ENCODE results near the gene COLEC11. TPM values are rescaled to one million over a fixed set of nuclear protein-coding genes. Genes with fewer than 3 reads are reported as not detected.

COLEC11 gene
- total and polyA plus RNA-seq, 10 of the 15 experiments (the other 5 are each of a cell fraction or from before 2014, with no cell fraction given) = 0.08 to 0.74 (median 0.14) TPM; not detected in 4

DNA sequence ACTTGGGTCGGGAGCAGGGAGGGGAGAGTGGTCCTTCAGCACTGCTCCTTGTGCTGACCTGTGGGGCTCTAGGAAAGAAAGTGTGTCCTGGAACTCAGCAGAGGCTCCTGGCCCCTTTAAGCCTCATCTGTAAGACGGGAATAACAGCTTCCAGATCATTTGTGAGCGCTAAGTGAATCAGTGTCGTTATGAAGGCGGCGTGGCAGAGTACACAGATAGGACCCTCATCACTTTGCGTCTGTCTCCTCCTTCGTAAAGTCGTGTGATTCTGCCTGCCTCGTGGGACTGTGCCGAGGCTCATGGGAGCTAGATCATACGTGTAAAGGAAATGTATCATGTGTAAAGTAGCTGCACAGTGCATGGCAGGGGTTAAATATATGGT is 18.6 kb downstream of the COLEC11 start:
- no peaks in the 10 kb centered on the region for H3K27me3 ChIP-seq (replicated peaks in 1 of 2; ENCODE audit: control insufficient read depth in 2 of 2, insufficient read depth in 2 of 2, low read length in 1 of 2)
- no peak overlapping the region for H2AFZ ChIP-seq (ENCODE audit: control insufficient read depth, low read depth, low read length)
- FAIRE-seq (no peak), ATAC-seq (no peak), DNase-seq (ENCODE audit: low read depth, low spot score) (no peak)
- ChIA-PET CTCF (interaction anchor here (1.1 kb wide), 1 partner anchor 152 kb away, joined by 4 read pairs; no protein-coding TSS in a partner anchor), POLR2A (interaction anchor here (1.9 kb wide), 1 partner anchor 11 kb away, joined by 4 read pairs; no protein-coding TSS in a partner anchor), SMC1A (ENCODE audit: uncharacterized antibody, unreplicated experiment) (no interaction called here), RAD21 (ENCODE audit: unreplicated experiment) (no interaction called here)
- H3K36me3 ChIP-seq (ENCODE audit: control insufficient read depth in 2 of 2, insufficient read depth in 2 of 2, low read length in 1 of 2) = no peaks in the 10 kb centered on the region
- no peaks in the 10 kb centered on the region for H4K20me1 ChIP-seq (ENCODE audit: control insufficient read depth, insufficient read depth)
- no peak overlapping the region for H3K27ac ChIP-seq (ENCODE audit: control insufficient read depth, insufficient read depth)
- no TSS peak for BruUV-seq (replicated peaks)
- no peak overlapping the region for H3K4me2 ChIP-seq (ENCODE audit: control insufficient read depth, insufficient read depth)
- no peaks in the 10 kb centered on the region for H3K79me2 ChIP-seq (ENCODE audit: control insufficient read depth, insufficient read depth, low read length)
- in situ Hi-C loops (cut with MboI) = no loop called here
- H3K4me3 ChIP-seq = no peak overlapping the region
- H3K4me1 ChIP-seq (ENCODE audit: control insufficient read depth, insufficient read depth, low read length) = peaks cover 10% of the 10 kb centered on the region
- WGBS (ENCODE audit: insufficient coverage, insufficient replicate concordance, low lambda C conversion rate, missing lambda C conversion rate) = 96% methylated on average over 12 of the region's 12 CpGs
- no peaks in the 10 kb centered on the region; the same call in 2 of the 3 replicates for H3K9me3 ChIP-seq (replicated peaks; ENCODE audit: control insufficient read depth, insufficient read depth, low read length)
- intact Hi-C loops (cut with micrococcal nuclease; ENCODE audit: unreplicated experiment) = no loop called here
- H3K9ac ChIP-seq (ENCODE audit: control insufficient read depth, insufficient read depth, low read length) = no peak overlapping the region
- TF ChIP-seq, protein P1, sequence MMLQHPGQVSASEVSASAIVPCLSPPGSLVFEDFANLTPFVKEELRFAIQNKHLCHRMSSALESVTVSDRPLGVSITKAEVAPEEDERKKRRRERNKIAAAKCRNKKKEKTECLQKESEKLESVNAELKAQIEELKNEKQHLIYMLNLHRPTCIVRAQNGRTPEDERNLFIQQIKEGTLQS (IDR thresholded peaks at IDR 0.05; ENCODE audit: borderline replicate concordance, extremely low read depth, low read depth, low read length) = no peak
- no peak for TF ChIP-seq FOS (IDR thresholded peaks at IDR 0.05; ENCODE audit: borderline replicate concordance, extremely low read depth, insufficient read length)
- TF ChIP-seq, protein P2, sequence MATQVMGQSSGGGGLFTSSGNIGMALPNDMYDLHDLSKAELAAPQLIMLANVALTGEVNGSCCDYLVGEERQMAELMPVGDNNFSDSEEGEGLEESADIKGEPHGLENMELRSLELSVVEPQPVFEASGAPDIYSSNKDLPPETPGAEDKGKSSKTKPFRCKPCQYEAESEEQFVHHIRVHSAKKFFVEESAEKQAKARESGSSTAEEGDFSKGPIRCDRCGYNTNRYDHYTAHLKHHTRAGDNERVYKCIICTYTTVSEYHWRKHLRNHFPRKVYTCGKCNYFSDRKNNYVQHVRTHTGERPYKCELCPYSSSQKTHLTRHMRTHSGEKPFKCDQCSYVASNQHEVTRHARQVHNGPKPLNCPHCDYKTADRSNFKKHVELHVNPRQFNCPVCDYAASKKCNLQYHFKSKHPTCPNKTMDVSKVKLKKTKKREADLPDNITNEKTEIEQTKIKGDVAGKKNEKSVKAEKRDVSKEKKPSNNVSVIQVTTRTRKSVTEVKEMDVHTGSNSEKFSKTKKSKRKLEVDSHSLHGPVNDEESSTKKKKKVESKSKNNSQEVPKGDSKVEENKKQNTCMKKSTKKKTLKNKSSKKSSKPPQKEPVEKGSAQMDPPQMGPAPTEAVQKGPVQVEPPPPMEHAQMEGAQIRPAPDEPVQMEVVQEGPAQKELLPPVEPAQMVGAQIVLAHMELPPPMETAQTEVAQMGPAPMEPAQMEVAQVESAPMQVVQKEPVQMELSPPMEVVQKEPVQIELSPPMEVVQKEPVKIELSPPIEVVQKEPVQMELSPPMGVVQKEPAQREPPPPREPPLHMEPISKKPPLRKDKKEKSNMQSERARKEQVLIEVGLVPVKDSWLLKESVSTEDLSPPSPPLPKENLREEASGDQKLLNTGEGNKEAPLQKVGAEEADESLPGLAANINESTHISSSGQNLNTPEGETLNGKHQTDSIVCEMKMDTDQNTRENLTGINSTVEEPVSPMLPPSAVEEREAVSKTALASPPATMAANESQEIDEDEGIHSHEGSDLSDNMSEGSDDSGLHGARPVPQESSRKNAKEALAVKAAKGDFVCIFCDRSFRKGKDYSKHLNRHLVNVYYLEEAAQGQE (IDR thresholded peaks at IDR 0.05; ENCODE audit: low read depth, low read length) = no peak
- no peak for TF ChIP-seq SREBF1 (IDR thresholded peaks at IDR 0.05; ENCODE audit: low read length)
- no peak for TF ChIP-seq CEBPB (IDR thresholded peaks at IDR 0.05; ENCODE audit: borderline replicate concordance in 1 of 2, low read depth in 2 of 2, low read length in 2 of 2)
- no peak for TF ChIP-seq ZNF622 (IDR thresholded peaks at IDR 0.05)
- TF ChIP-seq, protein P3, sequence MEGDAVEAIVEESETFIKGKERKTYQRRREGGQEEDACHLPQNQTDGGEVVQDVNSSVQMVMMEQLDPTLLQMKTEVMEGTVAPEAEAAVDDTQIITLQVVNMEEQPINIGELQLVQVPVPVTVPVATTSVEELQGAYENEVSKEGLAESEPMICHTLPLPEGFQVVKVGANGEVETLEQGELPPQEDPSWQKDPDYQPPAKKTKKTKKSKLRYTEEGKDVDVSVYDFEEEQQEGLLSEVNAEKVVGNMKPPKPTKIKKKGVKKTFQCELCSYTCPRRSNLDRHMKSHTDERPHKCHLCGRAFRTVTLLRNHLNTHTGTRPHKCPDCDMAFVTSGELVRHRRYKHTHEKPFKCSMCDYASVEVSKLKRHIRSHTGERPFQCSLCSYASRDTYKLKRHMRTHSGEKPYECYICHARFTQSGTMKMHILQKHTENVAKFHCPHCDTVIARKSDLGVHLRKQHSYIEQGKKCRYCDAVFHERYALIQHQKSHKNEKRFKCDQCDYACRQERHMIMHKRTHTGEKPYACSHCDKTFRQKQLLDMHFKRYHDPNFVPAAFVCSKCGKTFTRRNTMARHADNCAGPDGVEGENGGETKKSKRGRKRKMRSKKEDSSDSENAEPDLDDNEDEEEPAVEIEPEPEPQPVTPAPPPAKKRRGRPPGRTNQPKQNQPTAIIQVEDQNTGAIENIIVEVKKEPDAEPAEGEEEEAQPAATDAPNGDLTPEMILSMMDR (IDR thresholded peaks at IDR 0.05 in 2 of 3, conservative IDR thresholded peaks at IDR 0.05 in 1 of 3; ENCODE audit: control insufficient read depth in 2 of 3, extremely low read depth in 1 of 3, insufficient read depth in 1 of 3, low read depth in 3 of 3, low read length in 3 of 3) = no peak
- TF ChIP-seq CBX5 (IDR thresholded peaks at IDR 0.05; ENCODE audit: low read depth) = no peak
- TF ChIP-seq ZNF384 (IDR thresholded peaks at IDR 0.05; ENCODE audit: borderline replicate concordance, low read depth, low read length) = no peak
- TF ChIP-seq RAD51 (IDR thresholded peaks at IDR 0.05) = no peak
- no peak for TF ChIP-seq STAT3 (IDR thresholded peaks at IDR 0.05; ENCODE audit: low read depth, low read length)
- TF ChIP-seq POLR2AphosphoS5 (IDR thresholded peaks at IDR 0.05; ENCODE audit: low read length) = no peak
- TF ChIP-seq, protein P4, sequence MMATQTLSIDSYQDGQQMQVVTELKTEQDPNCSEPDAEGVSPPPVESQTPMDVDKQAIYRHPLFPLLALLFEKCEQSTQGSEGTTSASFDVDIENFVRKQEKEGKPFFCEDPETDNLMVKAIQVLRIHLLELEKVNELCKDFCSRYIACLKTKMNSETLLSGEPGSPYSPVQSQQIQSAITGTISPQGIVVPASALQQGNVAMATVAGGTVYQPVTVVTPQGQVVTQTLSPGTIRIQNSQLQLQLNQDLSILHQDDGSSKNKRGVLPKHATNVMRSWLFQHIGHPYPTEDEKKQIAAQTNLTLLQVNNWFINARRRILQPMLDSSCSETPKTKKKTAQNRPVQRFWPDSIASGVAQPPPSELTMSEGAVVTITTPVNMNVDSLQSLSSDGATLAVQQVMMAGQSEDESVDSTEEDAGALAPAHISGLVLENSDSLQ (IDR thresholded peaks at IDR 0.05) = no peak
- TF ChIP-seq, protein P5, sequence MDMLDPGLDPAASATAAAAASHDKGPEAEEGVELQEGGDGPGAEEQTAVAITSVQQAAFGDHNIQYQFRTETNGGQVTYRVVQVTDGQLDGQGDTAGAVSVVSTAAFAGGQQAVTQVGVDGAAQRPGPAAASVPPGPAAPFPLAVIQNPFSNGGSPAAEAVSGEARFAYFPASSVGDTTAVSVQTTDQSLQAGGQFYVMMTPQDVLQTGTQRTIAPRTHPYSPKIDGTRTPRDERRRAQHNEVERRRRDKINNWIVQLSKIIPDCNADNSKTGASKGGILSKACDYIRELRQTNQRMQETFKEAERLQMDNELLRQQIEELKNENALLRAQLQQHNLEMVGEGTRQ (IDR thresholded peaks at IDR 0.05; ENCODE audit: borderline replicate concordance, low read depth, low read length) = no peak
- no peak for TF ChIP-seq TCF3 (IDR thresholded peaks at IDR 0.05; ENCODE audit: borderline replicate concordance, insufficient read depth, low read depth, low read length)

Data from GM12878 (cell line).